ENCODE results near the gene RAB7A. TPM values are rescaled to one million over a fixed set of nuclear protein-coding genes. Genes with fewer than 3 reads are reported as not detected.
A peak's percentile ranks its signal among the peaks of the same experiment; 100 is the strongest.

Gene RAB7A
- total and polyA plus RNA-seq, 2 of the 4 experiments (the other 2 are of a cell fraction): 57.0 to 240 TPM

- Histone ChIP-seq H3K9ac (ENCODE audit: low read depth, low read length) (peak overlapping the region; percentile 74), H4K8ac (ENCODE audit: low read depth in 2 of 2, low read length in 2 of 2) (no peak overlapping the region), H3K4ac (ENCODE audit: low read depth, low read length) (no peak overlapping the region), H3K9me3 (ENCODE audit: control insufficient read depth, insufficient read depth, low read length) (no peaks in the 10 kb centered on the region), H3K18ac (ENCODE audit: low read depth, low read length) (no peak overlapping the region), H2AK5ac (ENCODE audit: low read depth, low read length) (no peak overlapping the region), H2AK9ac (replicated peaks; ENCODE audit: low read depth, low read length, poor library complexity) (no peak overlapping the region), H3K4me1 (ENCODE audit: control insufficient read depth, insufficient read depth, low read length) (peaks cover 13% of the 10 kb centered on the region), H3K27ac (ENCODE audit: insufficient read depth, low read length) (no peak overlapping the region), H3K27me3 (ENCODE audit: control insufficient read depth, insufficient read depth, low read length) (no peaks in the 10 kb centered on the region), H2BK20ac (ENCODE audit: low read depth, low read length) (no peak overlapping the region), H4K91ac (ENCODE audit: insufficient read depth, low read depth, low read length) (no peak overlapping the region), H2BK5ac (ENCODE audit: low read depth, low read length, poor library complexity, severe bottlenecking) (peak overlapping the region; percentile 69), H3K36me3 (ENCODE audit: control insufficient read depth, insufficient read depth, low read length) (peaks cover under 1% of the 10 kb centered on the region), H3K14ac (replicated peaks; ENCODE audit: low read depth, low read length) (peak overlapping the region; percentile 61; the same call in 1 of the 2 replicates), H3K9me1 (ENCODE audit: insufficient read depth, low read length) (peaks cover 9% of the 10 kb centered on the region), H3K79me1 (ENCODE audit: low read depth in 1 of 2, low read length in 2 of 2) (peaks cover 0 to 36% of the 10 kb centered on the region in 2 experiments; a peak in 2 of 4 replicates), H3K4me3 (ENCODE audit: insufficient read depth, low read depth, low read length) (peak overlapping the region; percentile 66), H2BK120ac (ENCODE audit: low read depth, low read length) (no peak overlapping the region), H3K56ac (ENCODE audit: extremely low read depth, insufficient read depth, low read length) (0 out of 2 replicates have a peak overlapping the region, but pooled peaks have one; percentile 21), H4K5ac (ENCODE audit: low read depth, low read length) (no peak overlapping the region), H4K20me1 (ENCODE audit: insufficient read depth, low read length) (peaks cover 64% of the 10 kb centered on the region), H2AFZ (replicated peaks; ENCODE audit: low read length, poor library complexity) (no peak overlapping the region), H3K4me2 (ENCODE audit: low read depth, low read length) (peak overlapping the region; percentile 97), H3K23ac (ENCODE audit: low read depth, low read length) (peak overlapping the region; percentile 54), H2BK15ac (ENCODE audit: low read depth, low read length) (no peak overlapping the region)
- BruUV-seq (replicated peaks): TSS peak; percentile 30
- ATAC-seq (ENCODE audit: low read depth): no peak
- ChIA-PET POLR2A (ENCODE audit: unreplicated experiment) (no interaction called here), CTCF (interaction anchor here (1.9 kb wide), 1 partner anchor 67 kb away, joined by 5 read pairs; no protein-coding TSS in a partner anchor)
- in situ Hi-C loops (cut with MboI; ENCODE audit: low sequenced_read_pairs): no loop called here
- no CpG with 5 or more reads among the region's 6 CpGs for WGBS, 2 experiments (ENCODE audit: extremely low coverage in 2 of 2, insufficient read length in 1 of 2)
- dilution Hi-C loops (cut with HindIII; ENCODE audit: low sequenced_read_pairs, unreplicated experiment): no loop called here
- DNase-seq: no peak
- TF ChIP-seq, protein P1, sequence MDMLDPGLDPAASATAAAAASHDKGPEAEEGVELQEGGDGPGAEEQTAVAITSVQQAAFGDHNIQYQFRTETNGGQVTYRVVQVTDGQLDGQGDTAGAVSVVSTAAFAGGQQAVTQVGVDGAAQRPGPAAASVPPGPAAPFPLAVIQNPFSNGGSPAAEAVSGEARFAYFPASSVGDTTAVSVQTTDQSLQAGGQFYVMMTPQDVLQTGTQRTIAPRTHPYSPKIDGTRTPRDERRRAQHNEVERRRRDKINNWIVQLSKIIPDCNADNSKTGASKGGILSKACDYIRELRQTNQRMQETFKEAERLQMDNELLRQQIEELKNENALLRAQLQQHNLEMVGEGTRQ (IDR thresholded peaks at IDR 0.05; ENCODE audit: low read depth, low read length): no peak
- no peak for TF ChIP-seq MAFK (IDR thresholded peaks at IDR 0.05; ENCODE audit: low read depth, low read length)
- TF ChIP-seq CTCF (conservative IDR thresholded peaks at IDR 0.05; ENCODE audit: low read depth, low read length): no peak
- TF ChIP-seq RCOR1 (IDR thresholded peaks at IDR 0.05; ENCODE audit: insufficient replicate concordance, low read length): no peak
- no peak for TF ChIP-seq BHLHE40 (IDR thresholded peaks at IDR 0.05; ENCODE audit: low read depth, low read length)
- intact Hi-C loops (cut with micrococcal nuclease): no loop called here
These were observed 1.5 kb downstream of the RAB7A start for GRCh38 chr3:128727485-128727884.
